T-helper 2 cell treated with Interferon-gamma antibody and Interleukin-4, amounts not matched to agents 5 μg/mL and 100 μg/mL, for 36 hours (primary cell): Measurements from ENCODE around the gene TIMP2.
"Not testable (repeated sequence)": the region's sequence is repeated elsewhere in the genome, so short reads cannot be mapped to it uniquely, and the experiment has no call there.

Source experiments
- DNase-seq: peaks from one replicate; pipeline ENCODE4 v3.0.0; 2021; ENCODE audit warnings: low spot score
- H3K27ac Mint-ChIP-seq: one replicate; pipeline ENCODE4 v1.8.0; 2021; ENCODE audit warnings: mild to moderate bottlenecking, mixed read lengths
- H3K27me3 Mint-ChIP-seq: one replicate; pipeline ENCODE4 v1.8.0; 2021; ENCODE audit warnings: low read depth, mixed read lengths
- H3K36me3 Mint-ChIP-seq: one replicate; pipeline ENCODE4 v1.8.0; 2021; ENCODE audit warnings: low read depth, mixed read lengths
- H3K4me1 Mint-ChIP-seq: one replicate; pipeline ENCODE4 v1.8.0; 2021; ENCODE audit warnings: low read depth, mixed read lengths
- H3K4me3 Mint-ChIP-seq: one replicate; pipeline ENCODE4 v1.8.0; 2022; ENCODE audit warnings: mild to moderate bottlenecking, moderate library complexity, mixed read lengths
- H3K9me3 Mint-ChIP-seq: one replicate; pipeline ENCODE4 v1.8.0; 2021; ENCODE audit warnings: mixed read lengths

TIMP2 gene

DNA sequence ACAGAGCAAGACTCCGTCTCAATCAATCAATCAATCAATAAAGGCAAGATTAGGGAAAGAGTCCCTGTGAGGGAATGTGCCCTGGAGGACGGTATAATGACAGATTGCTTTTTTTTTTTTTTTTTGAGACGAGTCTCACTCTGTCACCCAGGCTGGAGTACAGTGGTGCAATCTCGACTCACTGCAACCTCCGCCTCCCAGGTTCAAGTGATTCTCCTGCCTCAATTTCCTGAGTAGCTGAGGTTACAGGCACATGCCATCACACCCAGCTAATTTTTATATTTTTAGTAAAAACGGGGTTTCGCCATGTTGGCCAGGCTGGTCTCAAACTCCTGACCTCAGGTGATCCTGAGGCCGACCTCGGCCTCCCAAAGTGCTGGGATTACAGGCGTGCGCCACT lies 35.1 kb downstream of the TIMP2 start:
- peak overlapping the region; percentile 80 for H3K27ac Mint-ChIP-seq
- H3K27me3 Mint-ChIP-seq, H3K36me3 Mint-ChIP-seq, H3K9me3 Mint-ChIP-seq, DNase-seq: not testable (repeated sequence)
- H3K4me1 Mint-ChIP-seq, result peaks cover 25% of the 10 kb centered on the region
- H3K4me3 Mint-ChIP-seq, result peak overlapping the region; percentile 33

- DNase-seq, result peak; percentile 27
- Mint-ChIP-seq H3K36me3 (no peaks in the 10 kb centered on the region), H3K27me3 (no peaks in the 10 kb centered on the region), H3K4me1 (peaks cover 25% of the 10 kb centered on the region), H3K9me3 (no peaks in the 10 kb centered on the region), H3K27ac (peak overlapping the region; percentile 38), H3K4me3 (peak overlapping the region; percentile 47)
These were observed 35.7 kb downstream of the TIMP2 start for GRCh38 chr17:78889531-78889930.

GRCh38 chr17:78888941-78889518 lies 36.2 kb downstream of the TIMP2 start:
- H3K27me3 Mint-ChIP-seq, result no peaks in the 10 kb centered on the region
- peak overlapping the region; percentile 47 for H3K4me3 Mint-ChIP-seq
- no peak overlapping the region for H3K27ac Mint-ChIP-seq
- H3K36me3 Mint-ChIP-seq, result no peaks in the 10 kb centered on the region
- H3K9me3 Mint-ChIP-seq, result no peaks in the 10 kb centered on the region
- no peak for DNase-seq
- peaks cover 25% of the 10 kb centered on the region for H3K4me1 Mint-ChIP-seq

GRCh38 chr17:78886954-78887353 lies 38.2 kb downstream of the TIMP2 start:
- no peak for DNase-seq
- Mint-ChIP-seq H3K4me1 (peaks cover 29% of the 10 kb centered on the region), H3K4me3 (no peak overlapping the region), H3K27ac (no peak overlapping the region), H3K36me3 (no peaks in the 10 kb centered on the region), H3K9me3 (no peaks in the 10 kb centered on the region), H3K27me3 (peaks cover 2% of the 10 kb centered on the region)

- Mint-ChIP-seq H3K36me3 (no peaks in the 10 kb centered on the region), H3K9me3 (no peaks in the 10 kb centered on the region), H3K4me1 (peaks cover 20% of the 10 kb centered on the region), H3K27ac (no peak overlapping the region), H3K27me3 (peaks cover 2% of the 10 kb centered on the region), H3K4me3 (no peak overlapping the region)
- DNase-seq, result no peak
These were observed 39.2 kb downstream of the TIMP2 start for GRCh38 chr17:78885956-78886355.

GRCh38 chr17:78884876-78885667 lies 40.1 kb downstream of the TIMP2 start:
- Mint-ChIP-seq H3K9me3 (no peaks in the 10 kb centered on the region), H3K4me1 (peaks cover 17% of the 10 kb centered on the region)

DNA sequence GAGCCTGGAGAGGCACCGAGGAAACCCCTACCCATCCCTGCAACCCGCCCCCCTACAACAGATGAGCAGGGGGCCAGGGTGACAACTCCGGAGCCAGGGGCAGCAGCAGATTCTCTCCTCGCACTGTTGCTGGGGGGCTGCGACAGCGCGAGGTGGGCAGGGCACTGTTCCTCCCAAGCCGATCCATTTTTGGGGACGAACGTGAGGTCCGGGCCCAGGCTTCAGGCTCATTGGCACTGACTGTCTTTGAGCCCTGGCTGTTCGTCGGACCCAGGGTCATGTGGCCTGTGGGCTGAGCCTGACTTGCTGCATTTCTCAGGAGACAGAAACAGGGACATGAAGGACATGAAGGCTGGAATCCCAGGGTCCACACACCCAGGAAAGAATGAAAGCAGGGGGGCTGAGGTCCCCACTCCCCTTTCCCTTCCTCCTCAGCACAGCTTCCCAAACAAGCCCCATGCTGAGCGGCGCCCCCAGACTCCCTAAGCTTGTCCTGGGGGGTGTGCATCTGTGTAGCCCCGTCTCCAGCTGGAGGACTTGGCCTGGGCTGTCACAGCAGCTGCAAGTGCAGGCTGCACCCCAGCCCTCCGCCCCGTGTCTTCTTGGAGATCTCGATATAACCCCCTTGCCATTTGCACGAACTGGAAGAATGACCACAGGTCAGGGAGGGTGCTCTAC lies 40.9 kb downstream of the TIMP2 start:
- Mint-ChIP-seq H3K9me3 (no peaks in the 10 kb centered on the region), H3K4me1 (peaks cover 16% of the 10 kb centered on the region), H3K4me3 (no peak overlapping the region), H3K36me3 (no peaks in the 10 kb centered on the region), H3K27me3 (peaks cover 8% of the 10 kb centered on the region), H3K27ac (no peak overlapping the region)
- DNase-seq, result no peak

More at GRCh38 chr17:78884876-78885667, 40.1 kb downstream of the TIMP2 start:
- H3K36me3 Mint-ChIP-seq, result no peaks in the 10 kb centered on the region
- peaks cover 4% of the 10 kb centered on the region for H3K27me3 Mint-ChIP-seq
- DNase-seq, result no peak
- no peak overlapping the region for H3K4me3 Mint-ChIP-seq
- H3K27ac Mint-ChIP-seq, result no peak overlapping the region

GRCh38 chr17:78883533-78884131 lies 41.6 kb downstream of the TIMP2 start:
- H3K9me3 Mint-ChIP-seq, result no peaks in the 10 kb centered on the region
- H3K4me1 Mint-ChIP-seq, result peaks cover 17% of the 10 kb centered on the region
- H3K27ac Mint-ChIP-seq, result no peak overlapping the region
- DNase-seq, result no peak
- no peak overlapping the region for H3K4me3 Mint-ChIP-seq
- peaks cover 14% of the 10 kb centered on the region for H3K27me3 Mint-ChIP-seq
- H3K36me3 Mint-ChIP-seq, result no peaks in the 10 kb centered on the region

DNA sequence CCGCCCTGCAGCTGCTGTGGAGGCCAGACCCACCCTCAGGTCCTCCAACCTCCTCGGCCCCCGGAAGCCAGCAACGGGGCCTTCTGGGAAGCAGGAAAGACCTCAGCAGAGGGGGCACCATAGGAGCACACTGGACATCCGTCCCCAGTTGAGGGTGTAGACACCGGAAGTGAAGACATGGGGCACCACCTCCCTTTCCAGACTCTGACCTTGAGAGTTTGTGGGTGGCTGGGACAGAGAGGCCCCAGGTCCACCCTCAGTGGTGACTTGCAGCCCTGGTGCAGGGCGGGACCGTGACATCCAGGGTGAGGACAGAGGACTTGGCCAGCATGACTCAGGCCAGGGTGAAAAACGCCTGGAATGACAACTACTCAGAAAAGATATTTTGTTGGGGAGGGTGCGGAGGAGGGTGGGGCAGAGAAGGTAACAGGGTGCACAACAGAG lies 42.1 kb downstream of the TIMP2 start:
- DNase-seq, result no peak
- Mint-ChIP-seq H3K27me3 (peaks cover 15% of the 10 kb centered on the region), H3K9me3 (no peaks in the 10 kb centered on the region), H3K27ac (peak overlapping the region; percentile 69), H3K4me3 (no peak overlapping the region), H3K4me1 (peaks cover 19% of the 10 kb centered on the region), H3K36me3 (no peaks in the 10 kb centered on the region)

- Mint-ChIP-seq H3K27ac (peak overlapping the region; percentile 69), H3K36me3 (no peaks in the 10 kb centered on the region), H3K4me3 (no peak overlapping the region), H3K27me3 (peaks cover 15% of the 10 kb centered on the region), H3K9me3 (no peaks in the 10 kb centered on the region), H3K4me1 (peaks cover 19% of the 10 kb centered on the region)
- no peak for DNase-seq
These were observed 42.6 kb downstream of the TIMP2 start for GRCh38 chr17:78882540-78883088.

DNA sequence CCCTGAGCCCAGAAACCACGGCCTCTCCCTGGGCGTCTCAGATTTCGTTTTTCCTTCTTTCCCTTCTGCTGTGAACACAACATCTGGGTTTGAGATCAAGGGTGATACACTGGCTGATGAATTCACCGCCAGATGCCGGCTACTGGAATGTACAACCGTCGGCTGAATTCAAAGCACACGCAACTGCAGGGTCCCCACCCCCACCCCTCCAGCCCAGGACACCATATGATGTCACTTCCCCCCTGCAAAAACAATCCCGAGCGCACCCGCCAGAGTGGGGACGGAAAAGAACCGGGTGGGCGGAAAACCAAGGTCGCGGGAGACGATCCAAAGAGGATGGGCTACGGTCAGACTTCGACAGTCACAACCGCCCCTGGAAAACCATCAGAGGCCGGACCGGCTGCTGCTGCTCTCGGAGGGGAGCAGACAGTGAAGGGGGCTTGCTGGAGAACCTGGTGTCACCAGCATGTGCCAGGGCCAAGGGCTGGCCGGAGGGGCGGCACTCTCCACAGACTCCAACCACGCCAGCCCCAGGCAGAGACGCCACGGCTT lies 45.5 kb downstream of the TIMP2 start:
- Mint-ChIP-seq H3K4me1 (peaks cover 19% of the 10 kb centered on the region), H3K4me3 (peak overlapping the region; percentile 65), H3K36me3 (no peaks in the 10 kb centered on the region), H3K27ac (peak overlapping the region; percentile 45), H3K27me3 (peaks cover 17% of the 10 kb centered on the region), H3K9me3 (no peaks in the 10 kb centered on the region)
- DNase-seq, result no peak

DNA sequence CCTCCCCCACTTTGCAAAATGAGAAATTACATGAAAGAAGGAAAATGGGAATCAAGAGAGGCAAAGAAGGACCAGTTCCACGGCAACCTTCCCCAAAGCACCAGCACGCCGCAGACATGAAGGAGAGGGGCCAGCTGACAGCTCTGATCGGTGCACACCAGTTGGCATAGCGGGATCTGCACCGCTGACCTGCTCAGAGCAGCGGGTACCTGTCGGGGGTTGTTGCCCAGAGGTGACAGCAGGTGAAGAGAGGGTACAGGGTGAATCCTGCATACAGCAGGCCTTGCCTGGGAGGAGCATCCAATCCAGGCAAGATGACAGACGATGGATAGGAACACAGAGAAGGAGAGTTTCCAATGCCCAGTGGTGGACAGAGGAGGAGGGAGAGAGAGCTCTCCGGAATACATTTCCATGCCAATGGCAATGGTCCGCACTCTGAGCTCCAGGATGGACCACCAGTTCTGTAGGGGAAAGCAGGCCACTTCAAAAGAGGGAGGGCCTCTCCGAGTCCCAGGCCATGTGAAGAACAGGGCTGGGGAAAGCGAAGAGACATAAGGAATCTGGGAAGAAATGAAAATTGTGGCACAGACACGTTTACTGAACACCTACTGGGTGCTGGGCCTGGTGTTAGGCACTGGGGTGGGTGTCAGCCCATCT lies 46.2 kb downstream of the TIMP2 start:
- peak overlapping the region; percentile 65 for H3K4me3 Mint-ChIP-seq
- H3K4me1 Mint-ChIP-seq, result peaks cover 19% of the 10 kb centered on the region
- H3K27me3 Mint-ChIP-seq, result peaks cover 17% of the 10 kb centered on the region
- H3K27ac Mint-ChIP-seq, result peak overlapping the region; percentile 62
- no peak for DNase-seq
- H3K9me3 Mint-ChIP-seq, result no peaks in the 10 kb centered on the region
- H3K36me3 Mint-ChIP-seq, result no peaks in the 10 kb centered on the region

- no peak overlapping the region for H3K27ac Mint-ChIP-seq
- no peaks in the 10 kb centered on the region for H3K9me3 Mint-ChIP-seq
- no peak for DNase-seq
- H3K36me3 Mint-ChIP-seq, result no peaks in the 10 kb centered on the region
- H3K4me1 Mint-ChIP-seq, result peaks cover 19% of the 10 kb centered on the region
- H3K4me3 Mint-ChIP-seq, result peak overlapping the region; percentile 21
- H3K27me3 Mint-ChIP-seq, result peaks cover 17% of the 10 kb centered on the region
These were observed 46.9 kb downstream of the TIMP2 start for GRCh38 chr17:78878261-78878660.
